Measurements from ENCODE around the gene ATP1A3. TPM values are rescaled to one million over a fixed set of nuclear protein-coding genes. Genes with fewer than 3 reads are reported as not detected.

The ATP1A3 gene
- total RNA-seq, 4 donors from 2014 or later: not detected

- TF ChIP-seq CTCF (IDR thresholded peaks at IDR 0.05; ENCODE audit: low read depth): no peak
Measured at GRCh38 chr19:41926763-41927496, 67.1 kb downstream of the ATP1A3 start.

- no peak for TF ChIP-seq CTCF (IDR thresholded peaks at IDR 0.05; ENCODE audit: low read depth)
Measured at GRCh38 chr19:41926028-41926762, 67.8 kb downstream of the ATP1A3 start.

- no peak for TF ChIP-seq CTCF (IDR thresholded peaks at IDR 0.05; ENCODE audit: low read depth)
Measured at GRCh38 chr19:41925208-41926003, 68.6 kb downstream of the ATP1A3 start.

GRCh38 chr19:41924151-41925145, 69.6 kb downstream of the ATP1A3 start:
- no peak for TF ChIP-seq CTCF (IDR thresholded peaks at IDR 0.05; ENCODE audit: low read depth)

- no peak for TF ChIP-seq CTCF (IDR thresholded peaks at IDR 0.05; ENCODE audit: low read depth)
Measured at GRCh38 chr19:41923045-41923788, 70.8 kb downstream of the ATP1A3 start.

- TF ChIP-seq CTCF (IDR thresholded peaks at IDR 0.05; ENCODE audit: low read depth): no peak
Measured at GRCh38 chr19:41922585-41922984, 71.4 kb downstream of the ATP1A3 start.
